Mesenchymal stem cell (in vitro differentiated cells and primary cell): Measurements from ENCODE around the gene CHMP4A.
"Not testable (repeated sequence)": the region's sequence is repeated elsewhere in the genome, so short reads cannot be mapped to it uniquely, and the experiment has no call there.

Source experiments
- DNase-seq: peaks from one replicate; pipeline ENCODE4 v3.0.0-alpha.2; 2013
- H2AFZ ChIP-seq: one replicate; pipeline ENCODE4 v1.6.1; 2013; ENCODE audit warnings: low read depth, mild to moderate bottlenecking, control low read depth, inconsistent platforms, low read length, moderate library complexity
- H2AK5ac ChIP-seq: 2 replicates; pipeline ENCODE4 v1.6.1; 2013; ENCODE audit warnings: low read length, moderate library complexity, mild to moderate bottlenecking, inconsistent platforms; ENCODE audit not compliant: severe bottlenecking
- H2BK120ac ChIP-seq: one replicate; pipeline ENCODE4 v1.6.1; 2013; ENCODE audit warnings: low read depth, mild to moderate bottlenecking, inconsistent platforms, low read length, moderate library complexity
- H2BK12ac ChIP-seq, 2 experiments: one replicate each; pipeline ENCODE4 v1.6.1; 2013; ENCODE audit warnings: inconsistent platforms in 2 of 2, low read length in 2 of 2, mild to moderate bottlenecking in 2 of 2, moderate library complexity in 2 of 2, control low read depth in 1 of 2
- H2BK15ac ChIP-seq: one replicate; pipeline ENCODE4 v1.6.1; 2013; ENCODE audit warnings: mild to moderate bottlenecking, low read depth, inconsistent platforms; ENCODE audit not compliant: poor library complexity, severe bottlenecking
- H2BK5ac ChIP-seq: 2 replicates; pipeline ENCODE4 v1.6.1; 2013; ENCODE audit warnings: low read depth, mild to moderate bottlenecking, low read length, control low read depth, inconsistent platforms; ENCODE audit not compliant: poor library complexity, severe bottlenecking
- H3K14ac ChIP-seq, 2 experiments: one replicate each; pipeline ENCODE4 v1.6.1; 2013; ENCODE audit warnings: inconsistent platforms in 2 of 2, low read length in 2 of 2, control low read depth in 1 of 2, mild to moderate bottlenecking in 1 of 2, moderate library complexity in 1 of 2
- H3K18ac ChIP-seq, 2 experiments: one replicate each; pipeline ENCODE4 v1.6.1; 2013; ENCODE audit warnings: inconsistent platforms in 2 of 2, low read length in 2 of 2, control low read depth in 1 of 2, low read depth in 1 of 2, mild to moderate bottlenecking in 1 of 2
- H3K23ac ChIP-seq, 2 experiments: one replicate each; pipeline ENCODE4 v1.6.1; 2013; ENCODE audit warnings: inconsistent platforms in 2 of 2, low read length in 2 of 2, mild to moderate bottlenecking in 2 of 2, moderate library complexity in 2 of 2, control low read depth in 1 of 2
- H3K27ac ChIP-seq: 2 replicates; pipeline ENCODE4 v1.5.1; 2013; ENCODE audit warnings: mild to moderate bottlenecking, moderate library complexity, low read length, control low read depth, inconsistent platforms; ENCODE audit not compliant: poor library complexity, severe bottlenecking
- H3K27me3 ChIP-seq, 2 experiments: 2 replicates each; pipeline versions ENCODE4 v1.6.1 to v1.7.0; 2013; ENCODE audit warnings: low read length in 2 of 2, mild to moderate bottlenecking in 2 of 2, moderate library complexity in 2 of 2, control low read depth in 1 of 2, inconsistent platforms in 1 of 2; ENCODE audit not compliant: control insufficient read depth in 1 of 2, insufficient read depth in 1 of 2
- H3K36me3 ChIP-seq, 2 experiments: 2 replicates each; pipeline versions ENCODE4 v1.6.1 to v1.7.0; 2013; ENCODE audit warnings: low read length in 2 of 2, control low read depth in 1 of 2, inconsistent platforms in 1 of 2, low read depth in 1 of 2, mild to moderate bottlenecking in 1 of 2; ENCODE audit not compliant: insufficient read depth in 2 of 2, control insufficient read depth in 1 of 2
- H3K4ac ChIP-seq, 2 experiments: one replicate each; pipeline ENCODE4 v1.6.1; 2013; ENCODE audit warnings: inconsistent platforms in 2 of 2, low read length in 2 of 2, mild to moderate bottlenecking in 2 of 2, moderate library complexity in 2 of 2, control low read depth in 1 of 2, low read depth in 1 of 2
- H3K4me1 ChIP-seq: 2 replicates; pipeline ENCODE4 v1.6.1; 2013; ENCODE audit warnings: low read depth, low read length, control low read depth; ENCODE audit not compliant: control insufficient read depth, insufficient read depth
- H3K4me2 ChIP-seq: 2 replicates; pipeline ENCODE4 v1.6.1; 2013; ENCODE audit warnings: low read length, mild to moderate bottlenecking, inconsistent platforms; ENCODE audit not compliant: poor library complexity, severe bottlenecking
- H3K4me3 ChIP-seq, 2 experiments: 2 replicates each; pipeline versions ENCODE4 v1.5.1 to v1.7.0; 2013; ENCODE audit warnings: low read length in 2 of 2, mild to moderate bottlenecking in 2 of 2, control low read depth in 1 of 2, low read depth in 1 of 2; ENCODE audit not compliant: insufficient read depth in 1 of 2
- H3K79me1 ChIP-seq: replicated peaks from 2 replicates; pipeline ENCODE4 v1.6.1; 2013; ENCODE audit warnings: mild to moderate bottlenecking, control low read depth, low read length, inconsistent platforms; ENCODE audit not compliant: poor library complexity, severe bottlenecking
- H3K9ac ChIP-seq: 2 replicates; pipeline ENCODE4 v1.7.0; 2013; ENCODE audit warnings: mild to moderate bottlenecking, low read length, moderate library complexity
- H3K9me3 ChIP-seq: 2 replicates; pipeline ENCODE4 v1.7.0; 2013; ENCODE audit warnings: mild to moderate bottlenecking, low read length; ENCODE audit not compliant: control insufficient read depth
- H4K8ac ChIP-seq: one replicate; pipeline ENCODE4 v1.6.1; 2013; ENCODE audit warnings: inconsistent platforms, mild to moderate bottlenecking, low read length, moderate library complexity
- H4K91ac ChIP-seq: one replicate; pipeline ENCODE4 v1.6.1; 2013; ENCODE audit warnings: mild to moderate bottlenecking, low read length, inconsistent platforms
- whole genome bisulfite sequencing: methylation state at CpG from one replicate; pipeline ENCODE4 v1.1.7; 2013; ENCODE audit warnings: mixed read lengths; 5-methylcytosine and 5-hydroxymethylcytosine counted together

CHMP4A gene

DNA sequence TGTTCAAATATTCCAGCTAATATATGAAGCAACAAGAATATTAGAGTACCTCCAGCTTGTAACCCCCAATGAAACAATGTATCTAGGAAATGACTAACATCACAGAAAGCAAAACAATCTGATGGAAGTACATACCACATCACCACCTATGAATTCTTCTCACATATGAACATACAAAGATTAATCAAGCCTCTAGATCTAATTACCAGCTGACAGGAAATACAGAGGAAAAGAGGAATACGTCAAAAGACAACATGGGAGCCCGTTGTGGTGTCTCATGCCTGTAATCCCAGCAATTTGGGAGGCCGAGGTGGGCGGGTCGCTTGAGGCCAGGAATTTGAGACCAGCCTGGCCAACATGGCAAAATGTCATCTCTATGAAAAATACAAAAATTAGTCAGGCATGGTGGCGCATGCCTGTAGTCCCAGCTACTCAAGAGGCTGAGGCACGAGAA is 11.4 kb upstream of the CHMP4A start:
- Histone ChIP-seq H3K9me3 (no peaks in the 10 kb centered on the region), H3K23ac (no peak overlapping the region), H3K14ac (no peak overlapping the region), H3K4me3 (no peak overlapping the region), H2AFZ (no peak overlapping the region), H2BK12ac (no peak overlapping the region), H3K4me1 (peaks cover 5% of the 10 kb centered on the region), H3K27ac (peak overlapping the region; percentile 74), H2BK120ac (no peak overlapping the region), H4K8ac (no peak overlapping the region), H3K79me1 (peaks cover 3% of the 10 kb centered on the region), H3K4ac (no peak overlapping the region), H3K27me3 (no peaks in the 10 kb centered on the region), H2BK5ac (no peak overlapping the region), H3K9ac (peak overlapping the region; percentile 1), H3K36me3 (peaks cover 9 to 37% of the 10 kb centered on the region in 2 experiments), H2AK5ac (no peak overlapping the region), H2BK15ac (no peak overlapping the region), H3K18ac (no peak overlapping the region), H3K4me2 (no peak overlapping the region), H4K91ac (no peak overlapping the region)
- DNase-seq: peak; percentile 40
- 45% methylated on average over 7 of the region's 7 CpGs for WGBS

DNA sequence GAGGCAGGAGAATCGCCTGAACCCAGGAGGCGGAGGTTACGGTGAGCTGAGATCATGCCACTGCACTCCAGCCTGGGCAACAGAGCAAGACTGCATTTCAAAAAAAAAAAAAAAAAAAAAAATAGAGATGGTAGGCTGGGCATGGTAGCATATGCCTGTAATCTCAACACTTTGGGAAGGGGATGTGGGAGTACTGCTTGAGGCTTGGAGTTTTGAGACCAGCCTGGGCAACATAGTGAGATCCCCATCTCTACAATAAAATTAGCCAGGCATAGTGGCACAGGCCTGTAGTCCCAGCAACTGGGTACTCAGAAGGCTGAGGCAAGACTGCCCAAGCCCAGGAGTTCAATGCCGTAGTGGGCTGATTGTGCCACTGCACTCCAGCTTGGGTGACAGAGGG is 9.7 kb upstream of the CHMP4A start:
- not testable (repeated sequence) for H3K4ac ChIP-seq, H4K8ac ChIP-seq, H3K79me1 ChIP-seq, H3K27me3 ChIP-seq, H3K18ac ChIP-seq, H3K27ac ChIP-seq, DNase-seq, H3K4me2 ChIP-seq, H3K23ac ChIP-seq, H3K4me1 ChIP-seq, H2AFZ ChIP-seq, H3K9me3 ChIP-seq, H2AK5ac ChIP-seq, H4K91ac ChIP-seq, H3K4me3 ChIP-seq, H3K14ac ChIP-seq, H2BK12ac ChIP-seq, H3K9ac ChIP-seq, H2BK5ac ChIP-seq, H2BK15ac ChIP-seq, H2BK120ac ChIP-seq
- WGBS: 92% methylated on average over 3 of the region's 4 CpGs
- peaks cover 8 to 36% of the 10 kb centered on the region in 2 experiments for H3K36me3 ChIP-seq

DNA sequence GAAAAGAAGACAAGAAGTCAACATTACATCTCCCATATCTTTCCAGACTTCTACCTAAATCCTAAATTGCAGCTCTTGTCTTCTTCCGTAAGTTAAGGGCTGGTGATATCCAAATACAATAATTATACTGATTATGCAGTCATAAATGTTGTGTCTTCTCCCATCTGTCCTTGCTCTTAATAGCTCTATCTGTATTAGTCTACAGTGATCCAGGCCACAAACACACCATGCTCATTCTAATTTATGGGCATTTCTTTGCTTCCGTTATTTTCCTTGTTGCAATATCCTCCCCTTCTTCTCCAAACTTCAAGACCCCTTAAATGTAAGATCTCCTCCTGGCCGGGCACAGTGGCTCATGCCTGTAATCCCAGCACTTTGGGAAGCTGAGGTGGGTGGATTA is 6.2 kb upstream of the CHMP4A start:
- H3K18ac ChIP-seq: no peak overlapping the region
- peaks cover 7% of the 10 kb centered on the region for H3K4me1 ChIP-seq
- no peak overlapping the region for H3K4ac ChIP-seq
- H3K27ac ChIP-seq: no peak overlapping the region
- no peak for DNase-seq
- no peak overlapping the region for H2BK5ac ChIP-seq
- H3K4me2 ChIP-seq: no peak overlapping the region
- no peaks in the 10 kb centered on the region for H3K9me3 ChIP-seq
- H2AFZ ChIP-seq: no peak overlapping the region
- no peak overlapping the region for H2BK12ac ChIP-seq
- H2BK15ac ChIP-seq: no peak overlapping the region
- H4K8ac ChIP-seq: no peak overlapping the region
- no peak overlapping the region for H3K23ac ChIP-seq
- H4K91ac ChIP-seq: no peak overlapping the region
- no peak overlapping the region for H3K4me3 ChIP-seq
- H3K9ac ChIP-seq: no peak overlapping the region
- WGBS: 100% methylated on average over 1 of the region's 3 CpGs
- H3K79me1 ChIP-seq: peaks cover 12% of the 10 kb centered on the region
- H3K27me3 ChIP-seq: no peaks in the 10 kb centered on the region
- H3K14ac ChIP-seq: no peak overlapping the region
- H2BK120ac ChIP-seq: no peak overlapping the region
- H3K36me3 ChIP-seq: peaks cover 10 to 28% of the 10 kb centered on the region in 2 experiments
- H2AK5ac ChIP-seq: no peak overlapping the region

DNA sequence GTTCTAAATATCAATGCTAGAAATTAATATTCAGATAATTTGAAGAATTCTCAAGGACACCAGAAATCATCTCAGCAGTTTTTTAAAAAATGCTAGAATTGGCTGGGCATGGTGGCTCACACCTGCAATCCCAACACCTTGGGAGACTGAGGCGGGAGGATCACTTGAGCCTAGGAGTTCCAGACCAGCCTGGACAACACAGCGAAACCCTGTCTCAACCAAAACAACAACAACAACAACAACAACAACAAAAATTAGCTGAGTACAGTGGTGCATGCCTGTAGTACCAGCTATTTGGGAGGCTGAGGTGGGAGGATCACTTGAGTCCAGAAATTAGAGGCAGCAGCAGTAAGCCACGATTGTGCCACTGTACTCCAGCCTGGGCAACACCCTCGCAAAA is 5.8 kb upstream of the CHMP4A start:
- Histone ChIP-seq H2BK12ac (no peak overlapping the region), H3K79me1 (peaks cover 12% of the 10 kb centered on the region), H4K91ac (no peak overlapping the region), H2AK5ac (no peak overlapping the region), H3K27ac (no peak overlapping the region), H3K36me3 (peaks cover 10 to 28% of the 10 kb centered on the region in 2 experiments), H3K18ac (no peak overlapping the region), H3K27me3 (no peaks in the 10 kb centered on the region), H2BK120ac (no peak overlapping the region), H3K4me3 (no peak overlapping the region), H2BK15ac (no peak overlapping the region), H3K23ac (no peak overlapping the region), H3K4ac (no peak overlapping the region), H4K8ac (no peak overlapping the region), H3K9me3 (no peaks in the 10 kb centered on the region), H3K14ac (no peak overlapping the region), H2BK5ac (no peak overlapping the region), H3K4me2 (no peak overlapping the region), H3K9ac (no peak overlapping the region), H3K4me1 (peaks cover 7% of the 10 kb centered on the region), H2AFZ (no peak overlapping the region)
- WGBS: 100% methylated on average over 1 of the region's 4 CpGs
- DNase-seq: no peak
